DOHH2 (cell line): ENCODE measurements around the gene TFRC.
"Not testable (repeated sequence)": the region's sequence is repeated elsewhere in the genome, so short reads cannot be mapped to it uniquely, and the experiment has no call there.

Source experiments
- H3F3A ChIP-seq: fragments of 200-600 bp; sonication (generic), shearing (Covaris generic); 2 replicates; pipeline ENCODE4 v1.6.0; 2016; ENCODE audit warnings: antibody characterized with exemption, mild to moderate bottlenecking; ENCODE audit not compliant: control insufficient read depth, insufficient read depth
- H3K27ac ChIP-seq: fragments of 200-600 bp; sonication (generic); 2 replicates; pipeline ENCODE4 v1.5.1; 2014; ENCODE audit warnings: low read depth, mild to moderate bottlenecking, low read length, moderate library complexity
- H3K27me3 ChIP-seq: fragments of 200-600 bp; sonication (generic); 2 replicates; pipeline ENCODE4 v1.6.1; 2014; ENCODE audit warnings: mild to moderate bottlenecking, low read length, mixed read lengths; ENCODE audit not compliant: control insufficient read depth
- H3K36me3 ChIP-seq: fragments of 200-600 bp; sonication (generic); 2 replicates; pipeline ENCODE4 v1.6.1; 2014; ENCODE audit warnings: mild to moderate bottlenecking, low read length, moderate library complexity, mixed read lengths; ENCODE audit not compliant: control insufficient read depth
- H3K4me1 ChIP-seq: fragments of 200-600 bp; sonication (generic); 2 replicates; pipeline ENCODE4 v1.6.1; 2014; ENCODE audit warnings: mild to moderate bottlenecking, low read length, mixed read lengths; ENCODE audit not compliant: control insufficient read depth
- H3K4me2 ChIP-seq: fragments of 200-600 bp; sonication (generic); 2 replicates; pipeline ENCODE4 v1.6.0; 2014; ENCODE audit warnings: mild to moderate bottlenecking, low read length, moderate library complexity
- H3K4me3 ChIP-seq: fragments of 200-600 bp; sonication (generic); 2 replicates; pipeline ENCODE4 v1.5.1; 2014; ENCODE audit warnings: mild to moderate bottlenecking, low read length, mixed read lengths
- H3K79me2 ChIP-seq: fragments of 200-600 bp; sonication (generic); 2 replicates; pipeline ENCODE4 v1.6.1; 2014; ENCODE audit warnings: mild to moderate bottlenecking, low read length, mixed read lengths; ENCODE audit not compliant: control insufficient read depth
- H3K9me2 ChIP-seq: fragments of 200-600 bp; sonication (generic); replicated peaks from 2 replicates; pipeline ENCODE4 v1.6.1; 2014; ENCODE audit warnings: mild to moderate bottlenecking, low read length, mixed read lengths; ENCODE audit not compliant: control insufficient read depth
- H3K9me3 ChIP-seq: fragments of 200-600 bp; sonication (generic); 2 replicates; pipeline ENCODE4 v1.6.1; 2014; ENCODE audit warnings: antibody characterized with exemption, low read length, mixed read lengths; ENCODE audit not compliant: control insufficient read depth, insufficient read depth
- H4K20me1 ChIP-seq: fragments of 200-600 bp; sonication (generic); 2 replicates; pipeline ENCODE4 v1.6.0; 2014; ENCODE audit warnings: low read depth, mild to moderate bottlenecking, antibody characterized with exemption, low read length, moderate library complexity; ENCODE audit not compliant: control insufficient read depth, insufficient read depth
- CTCF ChIP-seq: fragments of 200-600 bp; sonication (generic); IDR thresholded peaks from one replicate; pipeline ENCODE4 v1.5.1; 2014; ENCODE audit warnings: antibody characterized with exemption, mild to moderate bottlenecking, low read depth, low read length; ENCODE audit not compliant: poor library complexity, severe bottlenecking
- EZH2phosphoT487 ChIP-seq: fragments of 200-600 bp; sonication (generic); IDR thresholded peaks from 2 replicates; pipeline ENCODE4 v1.6.1; 2017; ENCODE audit warnings: borderline replicate concordance, mild to moderate bottlenecking, antibody characterized with exemption, low read length, moderate library complexity, mixed read lengths

TFRC gene

GRCh38 chr3:196087906-196088305, 6.0 kb upstream of the TFRC start:
- H4K20me1 ChIP-seq = no peaks in the 10 kb centered on the region
- no peaks in the 10 kb centered on the region for H3K27me3 ChIP-seq
- no peak overlapping the region for H3K4me2 ChIP-seq
- no peaks in the 10 kb centered on the region for H3K9me2 ChIP-seq
- H3K27ac ChIP-seq = no peak overlapping the region
- no peaks in the 10 kb centered on the region for H3K9me3 ChIP-seq
- no peaks in the 10 kb centered on the region for H3F3A ChIP-seq
- H3K79me2 ChIP-seq = no peaks in the 10 kb centered on the region
- peaks cover 2% of the 10 kb centered on the region for H3K4me1 ChIP-seq
- no peak overlapping the region for H3K4me3 ChIP-seq
- TF ChIP-seq EZH2phosphoT487 = no peak
- no peak for TF ChIP-seq CTCF
- H3K36me3 ChIP-seq = no peaks in the 10 kb centered on the region

- peaks cover 43% of the 10 kb centered on the region for H3K79me2 ChIP-seq
- H3K27me3 ChIP-seq = no peaks in the 10 kb centered on the region
- TF ChIP-seq EZH2phosphoT487 (no peak), CTCF (no peak)
- no peaks in the 10 kb centered on the region for H3F3A ChIP-seq
- no peaks in the 10 kb centered on the region for H3K9me3 ChIP-seq
- peaks cover 39% of the 10 kb centered on the region for H3K36me3 ChIP-seq
- H3K9me2 ChIP-seq = no peaks in the 10 kb centered on the region
- peak overlapping the region; percentile 93 for H3K4me3 ChIP-seq
- peak overlapping the region; percentile 100 for H3K4me2 ChIP-seq
- peaks cover 24% of the 10 kb centered on the region for H4K20me1 ChIP-seq
- H3K4me1 ChIP-seq = peaks cover 31% of the 10 kb centered on the region
- peak overlapping the region; percentile 46 for H3K27ac ChIP-seq
These were observed 705 bp upstream of the TFRC start for GRCh38 chr3:196082619-196082971.

DNA sequence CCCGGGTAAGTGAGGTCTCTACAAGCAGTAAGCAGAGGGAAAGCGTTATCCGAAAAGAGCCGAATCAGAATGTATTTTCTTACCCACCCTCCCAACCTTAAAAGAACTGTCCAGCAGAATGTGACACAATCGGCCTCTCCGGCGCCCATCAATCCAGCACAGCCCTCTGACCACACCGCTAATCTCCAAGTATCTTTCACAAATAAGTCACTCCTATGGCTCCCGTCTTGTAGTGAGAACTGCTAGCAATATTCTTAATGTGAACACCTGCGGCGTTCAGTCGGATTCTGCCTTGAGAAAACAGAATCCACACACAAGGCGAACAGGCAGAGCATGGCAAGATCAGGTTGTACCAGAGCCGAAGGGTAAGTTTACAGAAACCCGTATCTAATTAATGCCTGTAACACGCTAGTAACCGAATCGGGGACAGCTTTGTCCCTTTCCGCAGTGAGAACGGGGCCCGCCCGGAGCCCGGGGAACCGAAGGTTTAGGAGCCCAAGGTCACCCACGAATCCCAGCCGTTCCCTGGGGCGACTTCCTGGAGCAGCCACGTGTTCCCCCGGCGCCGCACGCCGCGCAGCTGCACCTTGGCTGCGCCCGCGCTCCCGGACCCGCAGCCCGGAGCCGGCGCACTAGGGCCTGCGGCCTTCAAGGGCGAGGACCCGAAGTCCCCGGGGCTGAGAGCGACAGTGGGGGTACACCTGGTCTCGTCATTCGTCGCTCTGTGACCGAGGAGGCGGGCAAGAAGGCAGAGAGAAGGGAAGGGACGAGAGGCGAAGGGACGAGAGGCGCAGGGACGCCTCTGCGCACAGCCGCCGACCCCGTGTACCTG, 672 bp downstream of the TFRC start:
- Histone ChIP-seq H3K9me3 (no peaks in the 10 kb centered on the region), H3K36me3 (peaks cover 51% of the 10 kb centered on the region), H3K4me1 (peaks cover 31% of the 10 kb centered on the region), H3K79me2 (peaks cover 57% of the 10 kb centered on the region), H3K9me2 (no peaks in the 10 kb centered on the region), H3F3A (peaks cover 4% of the 10 kb centered on the region), H3K27me3 (no peaks in the 10 kb centered on the region), H4K20me1 (peaks cover 24% of the 10 kb centered on the region), H3K4me2 (peak overlapping the region; percentile 100), H3K27ac (peak overlapping the region; percentile 68), H3K4me3 (peak overlapping the region; percentile 93)
- TF ChIP-seq CTCF = no peak
- TF ChIP-seq EZH2phosphoT487 = no peak

- Histone ChIP-seq H3F3A (peaks cover 11% of the 10 kb centered on the region), H3K4me2 (peak overlapping the region; percentile 100), H3K79me2 (peaks cover 67% of the 10 kb centered on the region), H3K4me3 (peak overlapping the region; percentile 93), H3K36me3 (peaks cover 60% of the 10 kb centered on the region), H4K20me1 (peaks cover 28% of the 10 kb centered on the region), H3K4me1 (peaks cover 31% of the 10 kb centered on the region)
- not testable (repeated sequence) for H3K9me2 ChIP-seq, H3K27ac ChIP-seq, H3K9me3 ChIP-seq, H3K27me3 ChIP-seq
These were observed 1.6 kb downstream of the TFRC start for GRCh38 chr3:196080101-196080846.
